OCI-LY3 (cell line): ENCODE data around the gene SLC19A1.

Source experiments
- H2AFZ ChIP-seq: fragments of 200-600, 300-600 bp; shearing (Covaris generic); 2 replicates; pipeline ENCODE4 v1.6.0; 2014; ENCODE audit warnings: antibody characterized with exemption, low read depth, low read length
- H3K27ac ChIP-seq: fragments of 200-600, 300-600 bp; sonication (generic); 2 replicates; pipeline ENCODE4 v1.5.1; 2014; ENCODE audit warnings: mild to moderate bottlenecking, low read length, moderate library complexity, mixed read lengths
- H3K27me3 ChIP-seq: fragments of 200-600, 300-600 bp; sonication (generic); 2 replicates; pipeline ENCODE4 v1.6.1; 2014; ENCODE audit warnings: low read depth, low read length, mixed read lengths
- H3K36me3 ChIP-seq: fragments of 200-600, 300-600 bp; sonication (generic); replicated peaks from 2 replicates; pipeline ENCODE3; 2014; ENCODE audit warnings: low read depth, low read length, mixed read lengths
- H3K4me1 ChIP-seq: fragments of 300-600, 200-600 bp; sonication (generic); 2 replicates; pipeline ENCODE4 v1.6.1; 2014; ENCODE audit warnings: low read length, mixed read lengths
- H3K4me2 ChIP-seq: fragments of 200-600, 300-600 bp; sonication (generic); 2 replicates; pipeline ENCODE4 v1.6.1; 2014; ENCODE audit warnings: low read length, mixed read lengths
- H3K4me3 ChIP-seq: fragments of 300-600, 200-600 bp; sonication (generic); 2 replicates; pipeline ENCODE4 v1.5.1; 2014; ENCODE audit warnings: antibody characterized with exemption, mild to moderate bottlenecking, low read length, moderate library complexity
- H3K79me2 ChIP-seq: fragments of 300-600, 200-600 bp; shearing (Covaris generic); 2 replicates; pipeline ENCODE4 v1.6.1; 2014; ENCODE audit warnings: mild to moderate bottlenecking, low read length, mixed read lengths
- H3K9ac ChIP-seq: fragments of 300-600, 200-600 bp; shearing (Covaris generic); 2 replicates; pipeline ENCODE4 v1.6.0; 2014; ENCODE audit warnings: mild to moderate bottlenecking, low read length, moderate library complexity
- H3K9me3 ChIP-seq: fragments of 200-600, 300-600 bp; shearing (Covaris generic); 2 replicates; pipeline ENCODE4 v1.6.1; 2014; ENCODE audit warnings: low read length, mixed read lengths; ENCODE audit not compliant: insufficient read depth
- H4K20me1 ChIP-seq: fragments of 200-600, 300-600 bp; sonication (generic); 2 replicates; pipeline ENCODE4 v1.6.1; 2016; ENCODE audit warnings: low read length, mixed read lengths; ENCODE audit not compliant: insufficient read depth
- CTCF ChIP-seq: fragments of 200-600, 300-600 bp; sonication (generic); IDR thresholded peaks from 2 replicates; pipeline ENCODE4 v1.5.1; 2014; ENCODE audit warnings: antibody characterized with exemption, low read length, low read depth
- EZH2phosphoT487 ChIP-seq: fragments of 200-600 bp; shearing (Covaris generic); IDR thresholded peaks from 2 replicates; pipeline ENCODE4 v1.6.1; 2018; ENCODE audit warnings: antibody characterized with exemption, mixed run types, low read depth

Gene SLC19A1

GRCh38 chr21:45475004-45475685, 67.1 kb downstream of the SLC19A1 start:
- H3K27ac ChIP-seq = no peak overlapping the region
- no peaks in the 10 kb centered on the region for H3K79me2 ChIP-seq
- no peaks in the 10 kb centered on the region for H3K36me3 ChIP-seq
- H3K9ac ChIP-seq = no peak overlapping the region
- H4K20me1 ChIP-seq = no peaks in the 10 kb centered on the region
- H2AFZ ChIP-seq = no peak overlapping the region
- no peaks in the 10 kb centered on the region for H3K27me3 ChIP-seq
- TF ChIP-seq EZH2phosphoT487 = no peak
- TF ChIP-seq CTCF = no peak
- no peaks in the 10 kb centered on the region for H3K9me3 ChIP-seq
- H3K4me3 ChIP-seq = no peak overlapping the region
- peaks cover 9% of the 10 kb centered on the region; the same call in 1 of the 2 replicates for H3K4me1 ChIP-seq
- H3K4me2 ChIP-seq = no peak overlapping the region

GRCh38 chr21:45474323-45474950, 67.8 kb downstream of the SLC19A1 start:
- peaks cover 9% of the 10 kb centered on the region; the same call in 1 of the 2 replicates for H3K4me1 ChIP-seq
- TF ChIP-seq CTCF (no peak), EZH2phosphoT487 (no peak)
- H3K9ac ChIP-seq = no peak overlapping the region

GRCh38 chr21:45473496-45474322, 68.5 kb downstream of the SLC19A1 start:
- Histone ChIP-seq H3K36me3 (no peaks in the 10 kb centered on the region), H3K9me3 (no peaks in the 10 kb centered on the region), H4K20me1 (no peaks in the 10 kb centered on the region), H3K4me1 (peaks cover 7% of the 10 kb centered on the region; the same call in 1 of the 2 replicates), H2AFZ (no peak overlapping the region), H3K4me3 (no peak overlapping the region), H3K27me3 (no peaks in the 10 kb centered on the region), H3K27ac (no peak overlapping the region), H3K9ac (no peak overlapping the region), H3K4me2 (no peak overlapping the region), H3K79me2 (no peaks in the 10 kb centered on the region)
- no peak for TF ChIP-seq CTCF
- no peak for TF ChIP-seq EZH2phosphoT487

More at GRCh38 chr21:45474323-45474950, 67.8 kb downstream of the SLC19A1 start:
- Histone ChIP-seq H3K27ac (no peak overlapping the region), H2AFZ (no peak overlapping the region), H3K9me3 (no peaks in the 10 kb centered on the region), H3K27me3 (no peaks in the 10 kb centered on the region), H3K36me3 (no peaks in the 10 kb centered on the region), H3K4me2 (no peak overlapping the region), H3K79me2 (no peaks in the 10 kb centered on the region), H3K4me3 (no peak overlapping the region), H4K20me1 (no peaks in the 10 kb centered on the region)
